ENCODE data around the gene CCSER1. TPM values are rescaled to one million over a fixed set of nuclear protein-coding genes. Genes with fewer than 3 reads are reported as not detected.
A peak's percentile ranks its signal among the peaks of the same experiment; 100 is the strongest.

CCSER1 gene
- total and polyA plus RNA-seq, 2 experiments from 2014 or later = 2.9 to 3.4 TPM

DNA sequence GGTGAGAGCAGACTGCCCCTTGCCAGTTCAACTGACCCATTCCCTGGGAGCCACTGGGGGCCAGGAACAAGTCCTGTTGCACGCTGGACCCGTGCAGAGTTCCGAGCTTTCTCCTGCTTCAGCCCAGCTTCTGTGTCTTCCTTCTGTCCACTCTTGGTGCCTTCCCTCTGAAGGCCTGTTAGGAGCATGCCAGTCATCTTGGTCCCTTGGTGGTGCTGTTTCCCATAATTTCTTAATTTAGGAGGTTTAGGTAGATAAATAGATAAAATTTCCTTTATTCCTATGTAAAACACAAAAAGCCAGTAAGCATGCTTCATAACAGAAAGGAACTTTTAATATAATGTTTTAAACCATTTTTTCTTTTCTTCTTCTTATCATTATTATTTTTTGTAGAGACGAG is 672.7 kb downstream of the CCSER1 start:
- Histone ChIP-seq H2AFZ (no peak overlapping the region), H3K9me2 (ENCODE audit: insufficient read depth) (no peaks in the 10 kb centered on the region; the same call in 1 of the 2 replicates), H3K4me3 (no peak overlapping the region), H4K20me1 (replicated peaks; ENCODE audit: insufficient read depth) (no peaks in the 10 kb centered on the region), H3K27ac (ENCODE audit: low read depth) (no peak overlapping the region), H3K4me2 (no peak overlapping the region), H3K79me2 (replicated peaks; ENCODE audit: insufficient read depth) (no peaks in the 10 kb centered on the region), H3K27me3 (ENCODE audit: insufficient read depth) (no peaks in the 10 kb centered on the region), H3F3A (replicated peaks; ENCODE audit: low read depth) (no peaks in the 10 kb centered on the region), H3K4me1 (ENCODE audit: insufficient read depth) (no peaks in the 10 kb centered on the region), H3K36me3 (ENCODE audit: insufficient read depth) (0 out of 2 replicates have a peak, but pooled peaks cover 5% of the 10 kb centered on the region)
- Mint-ChIP-seq H3K4me3 (no peak overlapping the region), H3K36me3 (ENCODE audit: low read depth) (peaks cover 32% of the 10 kb centered on the region), H3K4me1 (no peaks in the 10 kb centered on the region), H3K27me3 (ENCODE audit: insufficient read depth, low read depth, poor library complexity) (peaks cover 4% of the 10 kb centered on the region), H3K9me3 (peaks cover 43% of the 10 kb centered on the region), H3K27ac (no peak overlapping the region; the same call in 1 of the 2 replicates)
- ATAC-seq = no peak
- TF ChIP-seq EZH2 (IDR thresholded peaks at IDR 0.05; ENCODE audit: low read depth, unreplicated experiment) (no peak), NANOG (IDR thresholded peaks at IDR 0.05; ENCODE audit: borderline replicate concordance) (no peak)
- TF ChIP-seq, protein P1, sequence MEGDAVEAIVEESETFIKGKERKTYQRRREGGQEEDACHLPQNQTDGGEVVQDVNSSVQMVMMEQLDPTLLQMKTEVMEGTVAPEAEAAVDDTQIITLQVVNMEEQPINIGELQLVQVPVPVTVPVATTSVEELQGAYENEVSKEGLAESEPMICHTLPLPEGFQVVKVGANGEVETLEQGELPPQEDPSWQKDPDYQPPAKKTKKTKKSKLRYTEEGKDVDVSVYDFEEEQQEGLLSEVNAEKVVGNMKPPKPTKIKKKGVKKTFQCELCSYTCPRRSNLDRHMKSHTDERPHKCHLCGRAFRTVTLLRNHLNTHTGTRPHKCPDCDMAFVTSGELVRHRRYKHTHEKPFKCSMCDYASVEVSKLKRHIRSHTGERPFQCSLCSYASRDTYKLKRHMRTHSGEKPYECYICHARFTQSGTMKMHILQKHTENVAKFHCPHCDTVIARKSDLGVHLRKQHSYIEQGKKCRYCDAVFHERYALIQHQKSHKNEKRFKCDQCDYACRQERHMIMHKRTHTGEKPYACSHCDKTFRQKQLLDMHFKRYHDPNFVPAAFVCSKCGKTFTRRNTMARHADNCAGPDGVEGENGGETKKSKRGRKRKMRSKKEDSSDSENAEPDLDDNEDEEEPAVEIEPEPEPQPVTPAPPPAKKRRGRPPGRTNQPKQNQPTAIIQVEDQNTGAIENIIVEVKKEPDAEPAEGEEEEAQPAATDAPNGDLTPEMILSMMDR (conservative IDR thresholded peaks at IDR 0.05; ENCODE audit: low read depth in 2 of 2) = peak; percentile 30 to 56; a peak in 3 of 4 replicates
- no peak for DNase-seq (ENCODE audit: low spot score)

DNA sequence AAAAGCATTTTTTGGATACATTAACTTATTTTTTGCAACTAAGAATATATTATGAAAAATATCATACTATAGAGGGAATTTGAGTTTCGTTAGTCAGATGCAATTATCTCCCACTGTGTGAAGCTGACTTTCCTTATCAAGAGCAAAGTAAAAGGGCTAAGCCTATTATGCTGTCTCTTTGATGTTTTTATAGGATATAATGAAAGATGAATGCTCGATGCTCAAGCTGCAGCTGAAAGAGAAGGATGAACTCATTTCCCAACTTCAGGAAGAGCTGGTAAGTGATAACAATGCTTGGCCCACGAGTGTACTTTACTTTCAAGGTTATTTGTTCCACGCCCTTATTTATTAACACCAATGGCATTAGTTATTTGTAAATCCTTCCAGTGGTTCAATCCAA is 688.4 kb downstream of the CCSER1 start:
- Histone ChIP-seq H3K9me2 (ENCODE audit: insufficient read depth) (0 out of 2 replicates have a peak, but pooled peaks cover 4% of the 10 kb centered on the region), H2AFZ (no peak overlapping the region), H3K27ac (ENCODE audit: low read depth) (no peak overlapping the region), H3K4me2 (no peak overlapping the region), H3K27me3 (ENCODE audit: insufficient read depth) (no peaks in the 10 kb centered on the region), H3F3A (replicated peaks; ENCODE audit: low read depth) (no peaks in the 10 kb centered on the region), H4K20me1 (replicated peaks; ENCODE audit: insufficient read depth) (no peaks in the 10 kb centered on the region), H3K4me3 (no peak overlapping the region), H3K36me3 (ENCODE audit: insufficient read depth) (no peaks in the 10 kb centered on the region; the same call in 1 of the 2 replicates), H3K79me2 (replicated peaks; ENCODE audit: insufficient read depth) (no peaks in the 10 kb centered on the region), H3K4me1 (ENCODE audit: insufficient read depth) (peaks cover 4% of the 10 kb centered on the region; the same call in 1 of the 2 replicates)
- no peak overlapping the region for H3K27ac Mint-ChIP-seq
- ATAC-seq = no peak
- peaks cover 41% of the 10 kb centered on the region for H3K9me3 Mint-ChIP-seq
- peaks cover 48% of the 10 kb centered on the region for H3K36me3 Mint-ChIP-seq (ENCODE audit: low read depth)
- H3K4me1 Mint-ChIP-seq = peaks cover 16% of the 10 kb centered on the region
- no peak for DNase-seq (ENCODE audit: low spot score)
- no peaks in the 10 kb centered on the region for H3K27me3 Mint-ChIP-seq (ENCODE audit: insufficient read depth, low read depth, poor library complexity)
- H3K4me3 Mint-ChIP-seq = no peak overlapping the region
- TF ChIP-seq ZNF331 (CRISPR knock-in tag; IDR thresholded peaks at IDR 0.05; ENCODE audit: low read depth) (no peak), JUNB (IDR thresholded peaks at IDR 0.05; ENCODE audit: unreplicated experiment) (no peak), CREB1 (CRISPR knock-in tag; IDR thresholded peaks at IDR 0.05; ENCODE audit: low read depth) (no peak), STAT1 (IDR thresholded peaks at IDR 0.05; ENCODE audit: unreplicated experiment) (no peak), ZNF114 (CRISPR knock-in tag; IDR thresholded peaks at IDR 0.05) (no peak)
- TF ChIP-seq, protein P2, sequence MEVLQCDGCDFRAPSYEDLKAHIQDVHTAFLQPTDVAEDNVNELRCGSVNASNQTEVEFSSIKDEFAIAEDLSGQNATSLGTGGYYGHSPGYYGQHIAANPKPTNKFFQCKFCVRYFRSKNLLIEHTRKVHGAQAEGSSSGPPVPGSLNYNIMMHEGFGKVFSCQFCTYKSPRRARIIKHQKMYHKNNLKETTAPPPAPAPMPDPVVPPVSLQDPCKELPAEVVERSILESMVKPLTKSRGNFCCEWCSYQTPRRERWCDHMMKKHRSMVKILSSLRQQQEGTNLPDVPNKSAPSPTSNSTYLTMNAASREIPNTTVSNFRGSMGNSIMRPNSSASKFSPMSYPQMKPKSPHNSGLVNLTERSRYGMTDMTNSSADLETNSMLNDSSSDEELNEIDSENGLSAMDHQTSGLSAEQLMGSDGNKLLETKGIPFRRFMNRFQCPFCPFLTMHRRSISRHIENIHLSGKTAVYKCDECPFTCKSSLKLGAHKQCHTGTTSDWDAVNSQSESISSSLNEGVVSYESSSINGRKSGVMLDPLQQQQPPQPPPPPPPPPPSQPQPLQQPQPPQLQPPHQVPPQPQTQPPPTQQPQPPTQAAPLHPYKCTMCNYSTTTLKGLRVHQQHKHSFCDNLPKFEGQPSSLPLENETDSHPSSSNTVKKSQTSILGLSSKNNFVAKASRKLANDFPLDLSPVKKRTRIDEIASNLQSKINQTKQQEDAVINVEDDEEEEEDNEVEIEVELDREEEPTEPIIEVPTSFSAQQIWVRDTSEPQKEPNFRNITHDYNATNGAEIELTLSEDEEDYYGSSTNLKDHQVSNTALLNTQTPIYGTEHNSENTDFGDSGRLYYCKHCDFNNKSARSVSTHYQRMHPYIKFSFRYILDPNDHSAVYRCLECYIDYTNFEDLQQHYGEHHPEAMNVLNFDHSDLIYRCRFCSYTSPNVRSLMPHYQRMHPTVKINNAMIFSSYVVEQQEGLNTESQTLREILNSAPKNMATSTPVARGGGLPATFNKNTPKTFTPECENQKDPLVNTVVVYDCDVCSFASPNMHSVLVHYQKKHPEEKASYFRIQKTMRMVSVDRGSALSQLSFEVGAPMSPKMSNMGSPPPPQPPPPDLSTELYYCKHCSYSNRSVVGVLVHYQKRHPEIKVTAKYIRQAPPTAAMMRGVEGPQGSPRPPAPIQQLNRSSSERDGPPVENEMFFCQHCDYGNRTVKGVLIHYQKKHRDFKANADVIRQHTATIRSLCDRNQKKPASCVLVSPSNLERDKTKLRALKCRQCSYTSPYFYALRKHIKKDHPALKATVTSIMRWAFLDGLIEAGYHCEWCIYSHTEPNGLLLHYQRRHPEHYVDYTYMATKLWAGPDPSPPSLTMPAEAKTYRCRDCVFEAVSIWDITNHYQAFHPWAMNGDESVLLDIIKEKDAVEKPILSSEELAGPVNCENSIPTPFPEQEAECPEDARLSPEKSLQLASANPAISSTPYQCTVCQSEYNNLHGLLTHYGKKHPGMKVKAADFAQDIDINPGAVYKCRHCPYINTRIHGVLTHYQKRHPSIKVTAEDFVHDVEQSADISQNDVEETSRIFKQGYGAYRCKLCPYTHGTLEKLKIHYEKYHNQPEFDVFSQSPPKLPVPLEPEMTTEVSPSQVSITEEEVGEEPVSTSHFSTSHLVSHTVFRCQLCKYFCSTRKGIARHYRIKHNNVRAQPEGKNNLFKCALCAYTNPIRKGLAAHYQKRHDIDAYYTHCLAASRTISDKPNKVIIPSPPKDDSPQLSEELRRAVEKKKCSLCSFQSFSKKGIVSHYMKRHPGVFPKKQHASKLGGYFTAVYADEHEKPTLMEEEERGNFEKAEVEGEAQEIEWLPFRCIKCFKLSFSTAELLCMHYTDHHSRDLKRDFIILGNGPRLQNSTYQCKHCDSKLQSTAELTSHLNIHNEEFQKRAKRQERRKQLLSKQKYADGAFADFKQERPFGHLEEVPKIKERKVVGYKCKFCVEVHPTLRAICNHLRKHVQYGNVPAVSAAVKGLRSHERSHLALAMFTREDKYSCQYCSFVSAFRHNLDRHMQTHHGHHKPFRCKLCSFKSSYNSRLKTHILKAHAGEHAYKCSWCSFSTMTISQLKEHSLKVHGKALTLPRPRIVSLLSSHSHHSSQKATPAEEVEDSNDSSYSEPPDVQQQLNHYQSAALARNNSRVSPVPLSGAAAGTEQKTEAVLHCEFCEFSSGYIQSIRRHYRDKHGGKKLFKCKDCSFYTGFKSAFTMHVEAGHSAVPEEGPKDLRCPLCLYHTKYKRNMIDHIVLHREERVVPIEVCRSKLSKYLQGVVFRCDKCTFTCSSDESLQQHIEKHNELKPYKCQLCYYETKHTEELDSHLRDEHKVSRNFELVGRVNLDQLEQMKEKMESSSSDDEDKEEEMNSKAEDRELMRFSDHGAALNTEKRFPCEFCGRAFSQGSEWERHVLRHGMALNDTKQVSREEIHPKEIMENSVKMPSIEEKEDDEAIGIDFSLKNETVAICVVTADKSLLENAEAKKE (CRISPR knock-in tag; IDR thresholded peaks at IDR 0.05) = no peak
- TF ChIP-seq, protein P3, sequence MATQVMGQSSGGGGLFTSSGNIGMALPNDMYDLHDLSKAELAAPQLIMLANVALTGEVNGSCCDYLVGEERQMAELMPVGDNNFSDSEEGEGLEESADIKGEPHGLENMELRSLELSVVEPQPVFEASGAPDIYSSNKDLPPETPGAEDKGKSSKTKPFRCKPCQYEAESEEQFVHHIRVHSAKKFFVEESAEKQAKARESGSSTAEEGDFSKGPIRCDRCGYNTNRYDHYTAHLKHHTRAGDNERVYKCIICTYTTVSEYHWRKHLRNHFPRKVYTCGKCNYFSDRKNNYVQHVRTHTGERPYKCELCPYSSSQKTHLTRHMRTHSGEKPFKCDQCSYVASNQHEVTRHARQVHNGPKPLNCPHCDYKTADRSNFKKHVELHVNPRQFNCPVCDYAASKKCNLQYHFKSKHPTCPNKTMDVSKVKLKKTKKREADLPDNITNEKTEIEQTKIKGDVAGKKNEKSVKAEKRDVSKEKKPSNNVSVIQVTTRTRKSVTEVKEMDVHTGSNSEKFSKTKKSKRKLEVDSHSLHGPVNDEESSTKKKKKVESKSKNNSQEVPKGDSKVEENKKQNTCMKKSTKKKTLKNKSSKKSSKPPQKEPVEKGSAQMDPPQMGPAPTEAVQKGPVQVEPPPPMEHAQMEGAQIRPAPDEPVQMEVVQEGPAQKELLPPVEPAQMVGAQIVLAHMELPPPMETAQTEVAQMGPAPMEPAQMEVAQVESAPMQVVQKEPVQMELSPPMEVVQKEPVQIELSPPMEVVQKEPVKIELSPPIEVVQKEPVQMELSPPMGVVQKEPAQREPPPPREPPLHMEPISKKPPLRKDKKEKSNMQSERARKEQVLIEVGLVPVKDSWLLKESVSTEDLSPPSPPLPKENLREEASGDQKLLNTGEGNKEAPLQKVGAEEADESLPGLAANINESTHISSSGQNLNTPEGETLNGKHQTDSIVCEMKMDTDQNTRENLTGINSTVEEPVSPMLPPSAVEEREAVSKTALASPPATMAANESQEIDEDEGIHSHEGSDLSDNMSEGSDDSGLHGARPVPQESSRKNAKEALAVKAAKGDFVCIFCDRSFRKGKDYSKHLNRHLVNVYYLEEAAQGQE (IDR thresholded peaks at IDR 0.05; ENCODE audit: unreplicated experiment) = no peak
